B cell (primary cell): ENCODE data around the gene PI4KA.
"Not testable (repeated sequence)": the region's sequence is repeated elsewhere in the genome, so short reads cannot be mapped to it uniquely, and the experiment has no call there.

ENCODE experiments used
- CTCF ChIP-seq: fragments of 200-600 bp; IDR thresholded peaks from one replicate; pipeline ENCODE4 v1.8.0; 2022; ENCODE audit warnings: antibody characterized with exemption, mild to moderate bottlenecking
- EZH2 ChIP-seq: IDR thresholded peaks from 2 replicates; pipeline ENCODE4 v1.6.1; 2012; ENCODE audit warnings: borderline replicate concordance, low read depth, mild to moderate bottlenecking, moderate library complexity, low read length; ENCODE audit not compliant: insufficient read depth, poor library complexity, severe bottlenecking

GRCh38 chr22:20826373-20827152 is 32.0 kb downstream of the PI4KA start:
- TF ChIP-seq CTCF, EZH2: not testable (repeated sequence)
